Uterus (tissue), 2 donors: ENCODE data around the gene NMS.

Experiments used
- POLR2A ChIP-seq, 2 donors: fragments of 450-650 bp; IDR thresholded peaks; one replicate each; pipeline ENCODE4 v1.6.1; 2016; ENCODE audit warnings: antibody characterized with exemption in 2 of 2, mild to moderate bottlenecking in 1 of 2, moderate library complexity in 1 of 2
- TF ChIP-seq, protein P1 (sequence below), 4 experiments: fragments of 200-600 bp in 2 of 4; fragments of 450-650 bp in 2 of 4; sonication (generic) in 2 of 4; IDR thresholded peaks; one replicate each; pipeline ENCODE4 v1.5.1; 2016 to 2019; ENCODE audit warnings: antibody characterized with exemption in 4 of 4, mild to moderate bottlenecking in 2 of 4, moderate library complexity in 1 of 4

DNA sequence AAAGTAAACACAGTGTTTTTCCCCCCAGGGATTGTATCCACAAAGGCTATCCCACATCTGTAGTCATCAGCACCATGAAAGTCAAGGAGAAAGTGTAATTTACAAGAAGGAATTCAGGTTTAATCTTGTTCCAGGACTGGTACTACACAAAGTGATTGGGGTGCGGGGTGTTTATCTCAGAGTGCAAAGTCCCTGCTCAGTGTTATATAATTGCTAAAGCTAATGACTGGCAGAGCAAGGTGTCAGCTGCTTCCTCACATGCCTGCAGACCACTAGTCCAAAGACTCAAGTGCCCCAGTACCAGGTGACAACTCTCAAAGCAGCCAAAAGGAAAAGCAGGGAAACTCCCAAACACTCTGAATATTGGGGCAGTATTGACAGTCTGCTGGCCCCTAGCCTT lies 52.1 kb downstream of the NMS start:
- TF ChIP-seq, protein P1, sequence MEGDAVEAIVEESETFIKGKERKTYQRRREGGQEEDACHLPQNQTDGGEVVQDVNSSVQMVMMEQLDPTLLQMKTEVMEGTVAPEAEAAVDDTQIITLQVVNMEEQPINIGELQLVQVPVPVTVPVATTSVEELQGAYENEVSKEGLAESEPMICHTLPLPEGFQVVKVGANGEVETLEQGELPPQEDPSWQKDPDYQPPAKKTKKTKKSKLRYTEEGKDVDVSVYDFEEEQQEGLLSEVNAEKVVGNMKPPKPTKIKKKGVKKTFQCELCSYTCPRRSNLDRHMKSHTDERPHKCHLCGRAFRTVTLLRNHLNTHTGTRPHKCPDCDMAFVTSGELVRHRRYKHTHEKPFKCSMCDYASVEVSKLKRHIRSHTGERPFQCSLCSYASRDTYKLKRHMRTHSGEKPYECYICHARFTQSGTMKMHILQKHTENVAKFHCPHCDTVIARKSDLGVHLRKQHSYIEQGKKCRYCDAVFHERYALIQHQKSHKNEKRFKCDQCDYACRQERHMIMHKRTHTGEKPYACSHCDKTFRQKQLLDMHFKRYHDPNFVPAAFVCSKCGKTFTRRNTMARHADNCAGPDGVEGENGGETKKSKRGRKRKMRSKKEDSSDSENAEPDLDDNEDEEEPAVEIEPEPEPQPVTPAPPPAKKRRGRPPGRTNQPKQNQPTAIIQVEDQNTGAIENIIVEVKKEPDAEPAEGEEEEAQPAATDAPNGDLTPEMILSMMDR (IDR thresholded peaks at IDR 0.05): no peak
- no peak for TF ChIP-seq POLR2A (IDR thresholded peaks at IDR 0.05)
